ENCODE results near the gene IYD.

Gene IYD

DNA sequence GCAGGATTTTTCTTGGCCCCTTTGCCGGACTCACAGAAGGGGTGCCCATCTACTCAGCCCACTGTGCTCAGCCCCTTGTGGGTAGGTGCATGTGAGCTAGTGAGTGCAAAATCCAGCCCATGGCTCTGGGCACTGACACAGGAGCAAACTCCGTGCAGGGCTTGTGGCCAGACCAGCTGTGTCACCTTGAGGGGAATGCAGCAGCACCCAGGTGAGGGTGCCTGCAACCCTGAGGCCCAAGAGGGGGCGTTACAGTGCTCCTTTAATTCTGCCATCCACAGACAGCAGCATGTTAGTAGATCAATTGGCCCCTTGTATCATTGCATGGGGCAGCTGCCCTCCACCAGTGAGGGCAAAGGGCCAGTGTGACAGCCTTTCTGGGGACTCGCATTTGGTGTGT, 12.9 kb upstream of the IYD start:
- H3K27ac ChIP-seq (ENCODE audit: low read length), result no peak overlapping the region
- H4K20me1 ChIP-seq (ENCODE audit: insufficient read depth, low read length), result no peaks in the 10 kb centered on the region
- H3K4me2 ChIP-seq (ENCODE audit: low read length), result no peak overlapping the region
- H3K79me2 ChIP-seq (ENCODE audit: low read length), result no peaks in the 10 kb centered on the region
- TF ChIP-seq, protein P1, sequence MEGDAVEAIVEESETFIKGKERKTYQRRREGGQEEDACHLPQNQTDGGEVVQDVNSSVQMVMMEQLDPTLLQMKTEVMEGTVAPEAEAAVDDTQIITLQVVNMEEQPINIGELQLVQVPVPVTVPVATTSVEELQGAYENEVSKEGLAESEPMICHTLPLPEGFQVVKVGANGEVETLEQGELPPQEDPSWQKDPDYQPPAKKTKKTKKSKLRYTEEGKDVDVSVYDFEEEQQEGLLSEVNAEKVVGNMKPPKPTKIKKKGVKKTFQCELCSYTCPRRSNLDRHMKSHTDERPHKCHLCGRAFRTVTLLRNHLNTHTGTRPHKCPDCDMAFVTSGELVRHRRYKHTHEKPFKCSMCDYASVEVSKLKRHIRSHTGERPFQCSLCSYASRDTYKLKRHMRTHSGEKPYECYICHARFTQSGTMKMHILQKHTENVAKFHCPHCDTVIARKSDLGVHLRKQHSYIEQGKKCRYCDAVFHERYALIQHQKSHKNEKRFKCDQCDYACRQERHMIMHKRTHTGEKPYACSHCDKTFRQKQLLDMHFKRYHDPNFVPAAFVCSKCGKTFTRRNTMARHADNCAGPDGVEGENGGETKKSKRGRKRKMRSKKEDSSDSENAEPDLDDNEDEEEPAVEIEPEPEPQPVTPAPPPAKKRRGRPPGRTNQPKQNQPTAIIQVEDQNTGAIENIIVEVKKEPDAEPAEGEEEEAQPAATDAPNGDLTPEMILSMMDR (IDR thresholded peaks at IDR 0.05; ENCODE audit: low read depth, low read length), result no peak
- TF ChIP-seq EZH2phosphoT487 (IDR thresholded peaks at IDR 0.05; ENCODE audit: low read depth), result no peak
- no peak overlapping the region for H3K4me3 ChIP-seq (ENCODE audit: low read length)
- no peaks in the 10 kb centered on the region for H3K9me3 ChIP-seq (ENCODE audit: insufficient read depth, low read length)
- H3K9ac ChIP-seq (ENCODE audit: low read length), result no peak overlapping the region
- H3K4me1 ChIP-seq (ENCODE audit: low read length), result peaks cover 1% of the 10 kb centered on the region
- H3K27me3 ChIP-seq (ENCODE audit: low read depth, low read length), result no peaks in the 10 kb centered on the region
- H3K36me3 ChIP-seq (replicated peaks; ENCODE audit: low read depth, low read length), result no peaks in the 10 kb centered on the region
- no peak overlapping the region for H2AFZ ChIP-seq (ENCODE audit: low read depth, low read length)

DNA sequence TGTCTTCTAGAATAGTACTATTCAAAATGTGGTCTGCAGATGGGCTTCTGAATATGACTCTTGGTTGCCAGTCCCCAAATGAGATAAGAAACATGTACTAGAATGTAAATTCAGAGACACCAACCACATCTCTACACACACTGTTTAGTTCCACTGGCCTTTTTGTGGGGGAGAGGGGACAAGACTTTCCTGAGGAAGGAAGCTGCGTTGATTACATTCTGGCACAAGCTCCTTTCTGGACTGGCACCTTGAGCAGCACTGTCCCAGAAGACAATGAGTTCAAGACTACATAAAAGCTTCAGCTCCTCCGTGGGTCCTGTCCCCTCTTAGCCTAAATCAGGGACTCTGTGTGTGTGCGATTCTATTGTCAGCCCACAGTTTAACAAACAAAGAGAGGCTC, 6.9 kb upstream of the IYD start:
- H3K4me2 ChIP-seq (ENCODE audit: low read length), result peak overlapping the region; percentile 57

DNA sequence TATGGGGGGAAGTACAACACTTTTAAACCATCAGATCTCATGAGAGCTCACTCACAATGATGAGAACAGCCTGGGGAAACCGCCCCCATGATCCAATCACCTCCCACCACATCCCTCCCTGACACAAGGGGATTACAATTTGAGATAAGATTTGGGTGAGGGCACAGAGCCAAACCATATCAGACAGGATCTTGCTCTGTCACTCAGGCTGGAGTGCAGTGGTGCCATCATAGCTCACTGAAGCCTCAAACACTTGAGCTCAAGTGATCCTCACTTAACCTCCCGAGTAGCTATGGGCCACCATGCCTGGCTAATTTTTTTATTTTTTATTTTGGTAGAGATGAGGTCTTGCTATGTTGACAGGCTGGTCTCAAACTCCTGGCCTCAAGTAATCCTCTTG, 5.1 kb upstream of the IYD start:
- H3K36me3 ChIP-seq (replicated peaks; ENCODE audit: low read depth, low read length), result no peaks in the 10 kb centered on the region
- H3K4me1 ChIP-seq (ENCODE audit: low read length), result peaks cover 13% of the 10 kb centered on the region
- no peaks in the 10 kb centered on the region for H4K20me1 ChIP-seq (ENCODE audit: insufficient read depth, low read length)
- no peak for TF ChIP-seq EZH2phosphoT487 (IDR thresholded peaks at IDR 0.05; ENCODE audit: low read depth)
- TF ChIP-seq, protein P1 (IDR thresholded peaks at IDR 0.05; ENCODE audit: low read depth, low read length), result no peak
- no peak overlapping the region for H3K4me3 ChIP-seq (ENCODE audit: low read length)
- no peaks in the 10 kb centered on the region for H3K27me3 ChIP-seq (ENCODE audit: low read depth, low read length)
- no peak overlapping the region for H3K4me2 ChIP-seq (ENCODE audit: low read length)
- H3K9ac ChIP-seq (ENCODE audit: low read length), result no peak overlapping the region
- H2AFZ ChIP-seq (ENCODE audit: low read depth, low read length), result no peak overlapping the region
- H3K79me2 ChIP-seq (ENCODE audit: low read length), result no peaks in the 10 kb centered on the region
- no peak overlapping the region for H3K27ac ChIP-seq (ENCODE audit: low read length)
- H3K9me3 ChIP-seq (ENCODE audit: insufficient read depth, low read length), result no peaks in the 10 kb centered on the region

More for the DNA sequence above, 6.9 kb upstream of the IYD start:
- Histone ChIP-seq H3K79me2 (ENCODE audit: low read length) (no peaks in the 10 kb centered on the region), H3K9ac (ENCODE audit: low read length) (no peak overlapping the region), H2AFZ (ENCODE audit: low read depth, low read length) (peak overlapping the region; percentile 58; the same call in 1 of the 2 replicates), H3K9me3 (ENCODE audit: insufficient read depth, low read length) (no peaks in the 10 kb centered on the region), H4K20me1 (ENCODE audit: insufficient read depth, low read length) (no peaks in the 10 kb centered on the region), H3K27ac (ENCODE audit: low read length) (no peak overlapping the region), H3K36me3 (replicated peaks; ENCODE audit: low read depth, low read length) (no peaks in the 10 kb centered on the region), H3K4me3 (ENCODE audit: low read length) (no peak overlapping the region; the same call in 1 of the 2 replicates), H3K27me3 (ENCODE audit: low read depth, low read length) (no peaks in the 10 kb centered on the region), H3K4me1 (ENCODE audit: low read length) (peaks cover 13% of the 10 kb centered on the region)
- TF ChIP-seq, protein P1 (IDR thresholded peaks at IDR 0.05; ENCODE audit: low read depth, low read length), result no peak
- TF ChIP-seq EZH2phosphoT487 (IDR thresholded peaks at IDR 0.05; ENCODE audit: low read depth), result no peak

DNA sequence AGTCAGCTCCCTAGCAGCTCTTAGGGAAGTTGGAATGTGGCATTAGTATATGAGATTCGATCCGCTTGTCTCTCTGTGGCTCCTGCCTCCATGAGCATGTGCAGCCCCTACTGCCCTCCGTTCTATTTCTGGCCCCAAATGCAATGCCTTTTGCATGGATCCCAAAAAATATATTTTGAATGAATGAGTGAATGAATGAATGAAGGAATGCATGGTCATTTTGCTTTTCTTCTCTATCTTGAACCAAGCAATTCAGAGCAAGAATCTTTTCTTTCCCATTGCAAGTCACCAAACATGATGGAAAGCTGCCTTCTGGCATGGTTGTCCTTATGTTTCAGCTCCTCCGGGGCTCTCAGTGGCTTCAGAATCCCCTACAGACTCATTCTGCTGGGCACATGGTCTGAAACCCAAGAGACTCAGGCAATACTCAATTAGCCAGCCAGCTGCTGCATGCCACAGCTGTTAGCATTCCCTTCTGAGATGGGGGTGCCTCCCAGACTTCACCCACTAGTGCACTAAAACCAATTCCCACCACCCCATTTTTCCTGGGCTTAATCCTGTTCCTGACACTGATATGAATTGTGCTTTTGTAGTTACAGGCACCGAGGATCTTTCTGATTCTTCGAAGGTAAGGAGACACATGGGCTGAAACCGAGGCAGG, 2.6 kb upstream of the IYD start:
- no peaks in the 10 kb centered on the region for H3K27me3 ChIP-seq (ENCODE audit: low read depth, low read length)
- H3K9me3 ChIP-seq (ENCODE audit: insufficient read depth, low read length), result no peaks in the 10 kb centered on the region
- H3K4me2 ChIP-seq (ENCODE audit: low read length), result no peak overlapping the region
- no peaks in the 10 kb centered on the region for H3K36me3 ChIP-seq (replicated peaks; ENCODE audit: low read depth, low read length)
- no peaks in the 10 kb centered on the region for H3K79me2 ChIP-seq (ENCODE audit: low read length)
- peaks cover 8% of the 10 kb centered on the region for H3K4me1 ChIP-seq (ENCODE audit: low read length)
- no peak overlapping the region for H3K27ac ChIP-seq (ENCODE audit: low read length)
- no peaks in the 10 kb centered on the region for H4K20me1 ChIP-seq (ENCODE audit: insufficient read depth, low read length)
- TF ChIP-seq, protein P1 (IDR thresholded peaks at IDR 0.05; ENCODE audit: low read depth, low read length), result no peak
- no peak for TF ChIP-seq EZH2phosphoT487 (IDR thresholded peaks at IDR 0.05; ENCODE audit: low read depth)
- H3K9ac ChIP-seq (ENCODE audit: low read length), result no peak overlapping the region
- H3K4me3 ChIP-seq (ENCODE audit: low read length), result no peak overlapping the region
- H2AFZ ChIP-seq (ENCODE audit: low read depth, low read length), result no peak overlapping the region

Data from OCI-LY3 (cell line).